8988T (cell line): ENCODE results near the gene SPEM1.
A peak's percentile ranks its signal among the peaks of the same experiment; 100 is the strongest.

Experiments
- DNase-seq: peaks from one replicate; pipeline ENCODE4 v3.0.0; 2011

SPEM1 gene

DNA sequence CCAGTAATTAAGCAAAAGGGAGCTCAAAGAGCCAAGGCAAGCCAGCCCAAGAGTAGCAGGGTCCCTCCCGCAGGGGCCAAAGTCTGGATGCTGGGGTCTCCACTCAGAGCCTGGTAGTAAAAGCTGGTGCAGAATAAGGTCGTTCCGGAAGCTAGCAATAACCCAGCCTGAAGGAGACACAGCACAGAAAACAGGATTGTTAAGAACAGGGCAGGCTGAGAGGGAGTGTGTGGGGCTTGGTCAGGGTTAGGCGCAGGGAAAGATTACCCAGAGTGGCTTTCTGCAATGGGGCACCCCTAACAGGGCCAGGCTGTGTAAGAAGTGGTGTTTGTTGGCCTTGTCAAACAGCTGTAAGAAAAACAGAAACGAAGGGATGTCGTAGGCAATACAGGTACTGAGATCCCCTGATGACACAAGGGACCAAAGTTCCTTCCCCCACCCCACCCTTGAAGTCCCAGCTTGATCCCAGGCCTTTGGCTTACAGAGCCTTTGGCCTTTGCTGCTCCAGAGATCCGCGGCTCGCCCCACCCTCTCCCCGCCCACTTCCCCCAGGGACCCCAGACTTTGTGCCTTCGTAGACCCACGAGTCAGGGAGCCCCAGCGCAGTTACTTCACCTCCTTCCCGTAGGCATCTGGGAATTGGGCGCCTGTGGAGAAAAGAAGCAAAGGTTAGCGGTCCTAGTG is 16.9 kb upstream of the SPEM1 start:
- DNase-seq, result no peak

DNA sequence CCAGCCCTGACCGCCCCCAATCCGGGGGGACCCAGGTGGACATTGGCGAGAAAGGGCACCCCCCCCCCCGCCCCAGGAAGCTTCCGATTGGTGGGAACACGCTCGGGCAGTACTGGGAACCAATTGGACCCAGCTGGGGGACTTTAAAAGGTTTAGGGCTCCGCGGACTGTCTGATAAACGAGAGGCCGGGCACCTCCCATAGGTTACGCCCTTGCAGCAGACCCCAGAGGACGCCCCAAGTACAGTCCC is 16.5 kb upstream of the SPEM1 start:
- no peak for DNase-seq

DNA sequence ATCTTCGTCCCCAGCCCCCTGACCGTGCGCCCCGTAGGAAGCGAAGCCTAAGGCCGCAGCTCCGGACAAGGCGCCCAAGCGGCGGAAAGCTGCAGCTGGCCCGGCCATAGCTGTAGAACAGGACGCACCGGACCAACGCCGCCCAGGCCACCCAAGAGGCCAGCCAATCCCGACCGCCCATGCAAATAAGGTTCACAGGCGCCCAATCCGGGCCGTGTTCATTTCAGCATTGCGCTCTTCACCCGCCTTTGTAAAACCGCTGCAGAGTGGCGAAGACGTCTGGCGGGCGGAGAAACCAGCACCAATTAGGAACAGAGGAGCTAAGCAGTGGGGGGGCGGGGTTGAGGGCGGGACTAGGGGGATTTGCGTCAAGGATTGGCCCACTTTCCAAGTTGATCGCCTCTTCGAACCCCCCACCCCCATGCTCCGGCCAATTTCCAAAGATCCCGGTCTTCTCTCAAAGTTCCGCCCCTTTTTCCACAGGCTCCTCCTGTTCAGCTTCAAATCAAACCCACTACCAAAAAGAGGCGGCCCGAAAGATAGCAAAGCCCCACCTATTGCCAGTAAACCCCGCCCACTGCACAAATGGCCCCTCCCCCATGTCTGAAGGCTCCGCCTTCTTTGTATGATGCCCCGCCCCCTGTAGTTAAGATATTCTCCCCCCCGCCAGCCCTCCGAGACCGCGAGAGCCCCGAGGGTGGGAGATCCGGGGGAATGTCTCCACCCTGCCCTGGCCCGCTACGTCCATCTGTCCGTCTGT is 16.0 kb upstream of the SPEM1 start, which contains the start of gene TMEM256:
TMEM256 (minus strand) TSS at position 121 of the 760 bp plus-strand sequence; CDS start at position 108, 13 bp downstream.
- DNase-seq, result peak; percentile 80

DNA sequence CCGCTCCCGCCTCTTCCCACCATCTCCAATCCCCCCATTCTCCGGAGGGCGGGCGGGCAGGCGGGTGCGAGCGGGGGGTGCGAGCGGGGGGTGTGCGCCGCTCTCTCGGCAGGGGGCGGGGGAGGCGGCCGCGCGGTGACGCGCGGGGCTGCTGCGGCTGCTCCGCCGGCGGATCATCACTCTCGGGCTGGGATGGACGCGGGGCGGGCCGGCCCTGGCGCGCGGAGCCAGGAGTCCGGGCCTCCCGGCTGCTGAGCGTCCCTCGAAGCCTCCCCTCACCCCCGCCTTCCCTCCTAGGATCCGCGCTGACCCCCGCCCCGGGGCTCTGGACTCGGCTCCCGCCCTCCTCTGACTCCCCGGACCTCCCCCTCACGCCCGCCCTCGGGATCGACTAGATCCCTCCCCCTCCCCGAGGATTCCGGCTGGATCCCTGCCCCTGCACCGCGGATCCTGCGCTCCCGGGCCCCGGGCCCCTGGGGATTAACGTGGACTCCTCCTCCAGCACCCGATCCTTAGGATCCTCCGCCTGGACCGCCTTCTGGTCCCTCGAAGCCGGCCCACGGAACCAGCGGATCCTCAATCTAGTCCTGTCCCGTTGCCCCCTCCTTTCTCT is 15.3 kb upstream of the SPEM1 start:
- DNase-seq, result peak; percentile 64

DNA sequence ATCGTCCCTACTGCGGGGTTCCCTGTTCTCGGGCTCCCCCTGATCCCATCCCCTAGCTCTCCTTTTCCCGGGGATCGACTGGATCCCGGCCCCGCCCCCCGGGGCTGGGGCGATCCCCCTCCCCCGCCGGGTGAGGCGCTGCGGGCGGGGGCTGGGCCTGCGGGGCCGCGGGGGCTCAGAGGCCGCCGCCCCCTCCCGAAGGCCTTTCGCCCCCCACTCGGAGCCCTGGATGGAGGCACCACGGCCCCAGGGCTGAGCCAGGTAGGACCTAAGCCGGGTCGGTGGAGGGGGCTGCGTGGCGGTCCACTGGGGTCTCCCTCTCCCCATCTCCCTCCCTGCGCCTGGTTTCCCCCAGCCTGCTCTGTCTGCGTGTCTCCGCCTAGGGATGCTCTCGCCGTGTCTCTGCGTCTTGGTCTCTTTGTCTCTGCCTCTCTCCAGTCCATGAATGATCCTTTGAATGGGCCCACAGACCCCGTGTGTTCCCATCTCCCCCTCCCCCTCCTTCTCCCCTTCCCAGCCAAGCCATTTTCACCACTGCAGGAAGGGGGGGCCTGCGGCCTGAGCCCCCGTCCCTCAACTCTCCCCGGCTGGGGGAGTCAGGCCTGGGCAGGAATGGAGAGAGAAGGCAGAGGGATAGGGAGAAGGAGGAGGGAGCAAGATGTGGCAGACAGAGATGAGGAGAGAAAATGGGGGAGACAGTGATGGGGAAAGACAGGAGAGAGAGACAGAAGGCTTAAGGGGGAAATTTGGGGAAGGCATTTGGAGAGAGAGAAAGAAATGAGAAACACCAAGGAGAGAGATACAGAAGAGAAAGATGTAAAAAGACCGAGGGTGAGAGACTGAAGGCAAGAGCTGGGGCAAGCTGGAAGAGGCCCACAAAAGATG is 14.5 kb upstream of the SPEM1 start:
- DNase-seq, result no peak

DNA sequence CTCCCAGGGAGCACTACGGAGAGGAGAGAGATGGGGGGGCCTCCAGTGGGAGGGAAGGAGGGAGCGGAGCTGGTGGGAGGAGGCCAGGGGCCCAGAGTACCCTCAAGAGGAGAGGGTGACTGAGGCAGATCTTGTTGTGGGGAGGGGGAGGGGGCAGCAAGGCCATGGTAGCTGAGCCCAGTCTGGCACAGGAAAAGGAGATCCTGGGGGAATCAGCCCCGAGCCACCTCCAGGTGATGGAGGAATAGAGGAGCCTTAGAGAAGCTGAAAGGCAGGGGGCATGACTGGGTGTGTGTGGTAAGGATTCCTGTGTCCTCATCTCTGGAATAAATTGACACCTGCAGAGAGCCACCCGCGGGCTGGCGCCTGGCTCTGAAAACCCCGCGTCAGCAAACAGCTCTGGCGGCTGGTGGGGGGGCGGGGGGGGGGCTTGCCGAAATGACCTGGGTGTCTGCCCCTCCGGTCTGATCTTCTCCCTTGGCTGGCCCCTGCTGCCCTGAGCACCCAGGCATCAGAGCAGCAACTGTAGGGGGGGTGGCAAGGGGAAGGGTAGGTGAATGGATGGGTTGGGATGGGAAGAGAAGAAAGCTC is 13.8 kb upstream of the SPEM1 start:
- DNase-seq, result no peak

DNA sequence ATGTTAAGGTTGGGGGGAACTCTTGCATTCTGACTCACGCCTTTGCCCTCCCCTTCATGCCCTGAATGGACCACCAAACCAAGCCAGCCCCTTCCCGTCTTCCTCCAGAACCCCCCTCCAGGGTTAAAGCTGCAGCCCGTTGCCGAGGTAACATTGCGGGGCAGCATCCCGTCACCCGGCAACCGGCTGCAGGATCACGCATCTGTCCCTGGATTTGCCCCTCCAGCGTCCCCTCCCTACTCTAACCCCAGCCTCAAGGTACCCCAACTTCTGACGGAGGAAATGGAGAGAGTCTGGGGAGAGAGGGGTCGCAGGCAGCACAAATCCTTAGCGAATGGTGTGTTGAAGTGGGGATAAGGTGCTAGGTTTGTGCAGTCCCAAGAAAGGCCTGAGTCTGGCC is 13.0 kb upstream of the SPEM1 start:
- no peak for DNase-seq

DNA sequence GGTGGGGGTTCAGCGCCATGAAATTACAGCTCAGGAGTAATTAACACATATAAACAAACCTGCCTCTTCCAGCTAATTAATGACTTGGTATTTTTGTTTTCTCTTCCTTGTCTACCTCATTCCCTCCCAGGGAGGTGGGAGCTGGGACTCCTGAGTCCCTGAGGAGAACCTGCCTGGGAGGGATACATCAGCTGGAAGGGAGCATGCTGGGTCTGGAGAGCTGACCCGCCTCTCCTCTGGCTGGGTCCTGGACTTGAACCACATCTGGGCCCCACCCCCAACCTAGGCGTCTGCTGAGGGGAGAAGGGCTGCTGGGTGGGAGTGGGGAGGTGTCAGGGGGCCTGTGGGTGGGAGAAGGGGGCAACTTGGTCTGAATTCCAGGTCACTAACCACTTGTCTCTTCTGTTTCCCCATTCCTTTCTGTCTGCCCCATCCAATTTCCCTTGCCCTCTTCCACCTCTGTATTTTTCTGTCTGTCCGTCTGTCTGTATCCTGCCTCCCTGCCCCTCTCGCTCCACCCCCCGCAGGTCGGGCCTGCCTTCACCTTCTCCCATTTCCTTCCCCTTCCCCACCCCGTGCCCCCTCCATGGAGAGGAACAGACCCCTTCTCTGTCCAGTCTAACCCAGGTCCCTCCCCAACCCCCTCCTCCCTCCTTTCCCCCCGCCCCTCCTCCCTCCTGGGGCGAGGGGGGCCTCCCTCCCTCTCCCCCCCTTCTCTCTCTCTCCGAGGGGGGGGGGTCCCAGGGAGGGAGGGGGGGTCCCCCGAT is 12.5 kb upstream of the SPEM1 start, which contains the start of gene NLGN2:
NLGN2 (plus strand) TSS at position 361 of the 767 bp plus-strand sequence. CDS start 411 bp downstream, outside the sequence.
- no peak for DNase-seq

DNA sequence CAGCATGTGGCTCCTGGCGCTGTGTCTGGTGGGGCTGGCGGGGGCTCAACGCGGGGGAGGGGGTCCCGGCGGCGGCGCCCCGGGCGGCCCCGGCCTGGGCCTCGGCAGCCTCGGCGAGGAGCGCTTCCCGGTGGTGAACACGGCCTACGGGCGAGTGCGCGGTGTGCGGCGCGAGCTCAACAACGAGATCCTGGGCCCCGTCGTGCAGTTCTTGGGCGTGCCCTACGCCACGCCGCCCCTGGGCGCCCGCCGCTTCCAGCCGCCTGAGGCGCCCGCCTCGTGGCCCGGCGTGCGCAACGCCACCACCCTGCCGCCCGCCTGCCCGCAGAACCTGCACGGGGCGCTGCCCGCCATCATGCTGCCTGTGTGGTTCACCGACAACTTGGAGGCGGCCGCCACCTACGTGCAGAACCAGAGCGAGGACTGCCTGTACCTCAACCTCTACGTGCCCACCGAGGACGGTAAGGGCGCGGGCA is 11.8 kb upstream of the SPEM1 start:
- no peak for DNase-seq

DNA sequence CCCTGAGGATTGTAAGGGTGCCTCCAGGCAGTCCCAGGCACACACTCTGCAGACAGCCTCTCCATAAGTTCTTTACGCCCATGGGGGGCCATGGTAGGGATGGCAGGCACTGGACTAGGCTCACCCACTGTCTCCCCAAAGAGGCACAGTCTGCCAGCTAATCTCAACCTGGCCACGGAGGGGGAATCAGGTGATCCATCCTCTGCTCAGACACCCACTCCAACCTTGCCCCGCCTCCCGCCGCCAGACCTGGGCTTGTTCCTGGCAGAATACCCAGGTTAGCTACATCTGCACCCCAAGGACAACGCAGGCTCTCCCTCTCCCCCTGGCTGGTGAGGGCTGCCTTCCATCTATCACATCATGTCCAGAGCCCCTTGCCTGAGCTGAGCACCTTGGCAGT is 11.3 kb upstream of the SPEM1 start:
- DNase-seq, result no peak

DNA sequence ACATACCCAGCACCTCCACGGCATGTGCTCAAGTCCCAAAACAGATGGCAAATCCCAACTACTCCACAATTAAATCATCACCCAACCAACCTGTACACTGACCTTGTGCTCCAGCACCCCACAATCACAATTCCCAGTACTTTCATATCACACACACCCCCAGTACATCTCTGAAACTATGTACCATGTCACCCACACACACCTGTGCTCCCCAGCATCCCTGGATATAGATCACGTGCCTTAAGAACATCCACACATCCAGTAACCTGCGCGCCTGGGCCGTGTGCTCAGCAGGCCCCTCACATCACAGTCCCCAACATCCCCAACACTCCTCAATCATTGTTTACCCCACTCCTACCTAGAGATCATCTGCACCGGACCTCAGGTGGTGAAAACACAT is 10.4 kb upstream of the SPEM1 start:
- no peak for DNase-seq

DNA sequence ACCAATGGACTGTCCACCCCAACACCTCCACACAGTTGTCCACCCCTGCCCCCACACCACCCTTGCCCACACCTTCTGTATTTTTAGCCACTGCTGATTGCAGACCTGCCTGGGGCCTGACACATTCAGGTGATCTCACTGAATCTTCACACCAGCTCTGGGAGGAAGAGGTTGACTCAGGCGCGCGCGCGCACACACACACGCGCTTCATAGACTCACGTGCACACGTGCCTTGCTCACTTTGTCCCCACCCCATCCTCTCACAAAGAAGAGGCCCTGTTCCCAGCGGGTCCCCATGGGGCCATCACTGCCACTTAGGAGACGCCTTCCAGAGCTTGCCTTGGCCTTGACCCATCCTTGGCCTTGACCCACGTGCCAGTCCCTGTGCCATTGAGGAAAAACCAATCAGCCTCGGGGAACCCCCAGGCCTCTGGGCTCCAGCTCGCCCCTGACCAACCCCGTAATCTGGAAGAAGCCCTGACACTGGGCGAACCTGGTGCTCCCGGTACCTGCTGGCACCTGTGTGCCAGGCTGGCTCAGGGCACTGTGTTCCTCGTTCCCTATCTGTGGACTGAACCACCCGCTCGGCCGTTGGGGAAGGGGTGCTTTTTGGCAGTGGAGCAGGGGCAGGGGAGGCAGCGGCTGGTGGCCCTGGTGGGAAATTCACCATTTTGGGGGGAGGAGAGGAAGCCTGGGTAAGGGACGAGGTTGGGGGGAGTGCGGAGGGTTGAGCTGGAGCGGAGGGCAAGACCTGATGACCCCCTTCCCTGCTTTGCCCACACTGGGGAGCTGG is 9.3 kb upstream of the SPEM1 start:
- DNase-seq, result no peak

DNA sequence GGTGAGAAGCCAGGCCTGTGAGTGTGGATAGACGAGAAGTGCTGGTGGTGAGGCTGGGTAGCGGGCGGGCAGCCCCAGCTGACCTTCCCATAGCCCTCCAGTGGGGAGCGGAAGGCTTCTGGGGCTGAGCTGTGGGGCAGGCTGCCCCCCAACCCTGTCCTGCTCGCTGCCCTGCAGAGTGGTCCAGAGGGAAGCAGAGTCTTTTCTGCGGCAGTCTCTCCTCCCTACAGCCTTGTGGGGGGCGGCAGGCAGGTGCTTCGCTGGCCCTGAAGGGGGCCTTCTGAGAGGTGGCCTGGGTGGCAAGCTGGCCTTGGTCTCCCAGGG is 8.7 kb upstream of the SPEM1 start:
- DNase-seq, result no peak

DNA sequence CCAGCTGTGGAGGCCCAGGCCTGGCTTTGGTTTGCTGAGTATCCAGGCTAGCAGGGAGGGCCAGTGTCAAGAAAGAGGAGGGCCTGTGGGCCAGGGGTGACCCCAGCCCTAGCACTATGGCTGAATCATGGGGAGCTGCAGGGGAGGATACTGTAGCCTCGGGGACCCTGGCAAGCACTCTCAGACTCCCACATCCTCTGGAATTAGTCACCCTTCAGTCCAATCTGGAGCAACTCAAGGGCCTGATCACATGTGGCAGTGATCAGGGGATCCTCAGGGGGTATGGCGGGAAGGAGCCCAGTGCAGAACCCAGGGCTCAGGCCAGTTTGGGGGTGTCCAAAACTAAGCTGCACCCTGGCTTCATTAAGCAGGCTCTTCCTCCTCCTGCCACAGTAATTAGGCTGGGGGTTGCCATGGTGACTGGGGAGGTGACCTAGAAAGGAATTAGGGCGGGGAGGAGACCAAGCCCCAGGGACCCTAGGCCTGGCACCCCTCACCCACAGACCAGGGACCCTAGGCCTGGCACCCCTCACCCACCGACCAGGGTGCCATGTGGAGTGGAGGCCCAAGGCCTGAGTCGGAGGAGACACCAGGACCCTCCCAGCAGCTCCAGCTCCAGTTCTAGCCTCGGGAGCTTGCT is 6.7 kb upstream of the SPEM1 start:
- no peak for DNase-seq

DNA sequence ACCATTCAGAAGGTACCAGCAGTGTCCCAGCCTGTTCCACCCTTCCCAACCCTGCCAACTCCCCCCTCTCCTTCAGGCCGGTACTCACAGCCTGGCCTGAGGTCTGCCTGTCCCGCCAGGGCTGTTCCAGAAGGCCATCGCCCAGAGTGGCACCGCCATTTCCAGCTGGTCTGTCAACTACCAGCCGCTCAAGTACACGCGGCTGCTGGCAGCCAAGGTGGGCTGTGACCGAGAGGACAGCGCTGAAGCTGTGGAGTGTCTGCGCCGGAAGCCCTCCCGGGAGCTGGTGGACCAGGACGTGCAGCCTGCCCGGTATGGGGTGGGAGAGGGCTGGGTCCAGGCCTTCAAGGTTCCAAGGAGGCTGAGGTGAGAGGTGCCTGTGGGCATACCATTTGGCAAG is 5.3 kb upstream of the SPEM1 start:
- no peak for DNase-seq

DNA sequence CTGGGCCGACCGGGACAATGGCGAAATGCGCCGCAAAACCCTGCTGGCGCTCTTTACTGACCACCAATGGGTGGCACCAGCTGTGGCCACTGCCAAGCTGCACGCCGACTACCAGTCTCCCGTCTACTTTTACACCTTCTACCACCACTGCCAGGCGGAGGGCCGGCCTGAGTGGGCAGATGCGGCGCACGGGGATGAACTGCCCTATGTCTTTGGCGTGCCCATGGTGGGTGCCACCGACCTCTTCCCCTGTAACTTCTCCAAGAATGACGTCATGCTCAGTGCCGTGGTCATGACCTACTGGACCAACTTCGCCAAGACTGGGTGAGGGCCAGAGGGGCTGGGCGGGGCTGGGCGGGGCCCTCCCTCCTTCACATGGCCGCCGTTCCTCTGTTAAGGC is 4.3 kb upstream of the SPEM1 start:
- no peak for DNase-seq

DNA sequence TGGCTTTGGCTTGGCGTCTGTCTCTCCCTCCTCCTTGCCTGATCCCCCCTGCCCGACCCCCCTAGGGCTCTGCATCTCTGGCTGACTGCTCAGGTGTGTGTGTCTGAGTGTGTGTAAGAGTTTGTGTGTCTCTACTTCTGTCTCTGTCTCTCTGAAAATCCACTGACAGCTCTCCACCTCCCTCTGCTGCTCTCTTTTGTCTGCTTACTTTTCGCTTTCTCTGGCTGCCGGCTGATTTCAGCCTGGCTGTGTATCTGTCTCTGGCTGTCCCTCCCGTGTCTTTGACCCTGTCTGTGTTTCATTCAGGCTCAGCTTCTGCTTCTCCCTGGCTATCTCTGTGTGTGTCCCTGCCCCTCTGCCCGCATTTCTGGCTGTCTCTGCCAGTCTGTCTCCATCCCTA is 3.8 kb upstream of the SPEM1 start:
- DNase-seq, result no peak

DNA sequence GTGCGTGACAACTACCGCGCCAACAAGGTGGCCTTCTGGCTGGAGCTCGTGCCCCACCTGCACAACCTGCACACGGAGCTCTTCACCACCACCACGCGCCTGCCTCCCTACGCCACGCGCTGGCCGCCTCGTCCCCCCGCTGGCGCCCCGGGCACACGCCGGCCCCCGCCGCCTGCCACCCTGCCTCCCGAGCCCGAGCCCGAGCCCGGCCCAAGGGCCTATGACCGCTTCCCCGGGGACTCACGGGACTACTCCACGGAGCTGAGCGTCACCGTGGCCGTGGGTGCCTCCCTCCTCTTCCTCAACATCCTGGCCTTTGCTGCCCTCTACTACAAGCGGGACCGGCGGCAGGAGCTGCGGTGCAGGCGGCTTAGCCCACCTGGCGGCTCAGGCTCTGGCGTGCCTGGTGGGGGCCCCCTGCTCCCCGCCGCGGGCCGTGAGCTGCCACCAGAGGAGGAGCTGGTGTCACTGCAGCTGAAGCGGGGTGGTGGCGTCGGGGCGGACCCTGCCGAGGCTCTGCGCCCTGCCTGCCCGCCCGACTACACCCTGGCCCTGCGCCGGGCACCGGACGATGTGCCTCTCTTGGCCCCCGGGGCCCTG is 3.0 kb upstream of the SPEM1 start:
- no peak for DNase-seq

DNA sequence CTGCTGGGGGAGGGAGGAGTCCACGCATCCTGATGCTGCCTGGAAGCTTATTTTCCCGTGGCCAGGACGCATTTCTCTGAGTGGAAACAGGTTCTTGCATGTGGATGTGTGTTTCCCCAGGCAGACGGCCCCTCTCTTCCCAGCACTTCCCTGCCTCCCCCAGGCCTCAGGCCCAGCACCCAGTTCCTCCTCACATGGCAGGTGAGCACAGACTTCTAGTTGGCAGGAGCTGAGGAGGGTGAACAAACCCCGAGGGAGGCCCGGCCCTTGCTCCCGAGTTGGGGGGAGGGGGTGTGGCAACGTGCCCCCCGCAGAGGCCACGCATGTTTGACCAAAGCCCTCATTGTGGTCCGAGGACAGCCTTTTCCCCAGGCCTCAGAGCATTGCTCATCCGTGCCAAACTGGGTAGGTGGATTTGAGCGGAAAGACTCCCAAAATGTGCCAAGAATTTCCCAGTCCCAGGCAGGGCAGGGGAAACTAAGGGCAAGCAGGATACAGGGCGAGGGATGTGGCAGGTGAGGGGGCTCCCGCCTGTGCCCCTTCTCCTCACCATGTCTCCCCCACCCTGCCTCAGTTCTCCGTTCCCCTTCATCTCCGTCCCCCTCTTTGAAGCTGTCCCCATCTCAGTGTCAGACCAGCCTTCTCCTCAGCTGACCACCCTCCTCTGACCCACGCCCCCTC is 1.5 kb upstream of the SPEM1 start:
- DNase-seq, result no peak

DNA sequence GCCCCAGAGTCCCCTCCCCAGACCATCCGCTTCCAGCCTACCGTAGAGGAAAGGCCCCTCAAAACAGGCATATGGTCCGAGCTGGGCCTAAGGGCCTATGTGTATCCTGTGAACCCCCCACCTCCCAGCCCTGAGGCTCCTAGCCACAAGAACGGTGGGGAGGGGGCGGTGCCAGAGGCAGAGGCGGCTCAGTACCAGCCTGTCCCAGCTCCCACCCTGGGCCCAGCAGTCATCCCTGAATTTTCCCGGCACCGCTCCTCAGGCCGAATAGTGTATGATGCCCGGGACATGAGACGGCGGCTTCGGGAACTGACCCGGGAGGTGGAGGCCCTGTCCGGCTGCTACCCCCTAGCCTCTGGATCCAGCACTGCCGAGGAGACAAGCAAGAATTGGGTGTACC is 1.1 kb downstream of the SPEM1 start:
- no peak for DNase-seq
